ENCODE measurements around the gene TAS2R10. TPM values are rescaled to one million over a fixed set of nuclear protein-coding genes. Genes with fewer than 3 reads are reported as not detected.

The TAS2R10 gene
- total and polyA plus RNA-seq, 9 donors, result 0.07 to 2.5 (median 0.84) TPM; not detected in 2

DNA sequence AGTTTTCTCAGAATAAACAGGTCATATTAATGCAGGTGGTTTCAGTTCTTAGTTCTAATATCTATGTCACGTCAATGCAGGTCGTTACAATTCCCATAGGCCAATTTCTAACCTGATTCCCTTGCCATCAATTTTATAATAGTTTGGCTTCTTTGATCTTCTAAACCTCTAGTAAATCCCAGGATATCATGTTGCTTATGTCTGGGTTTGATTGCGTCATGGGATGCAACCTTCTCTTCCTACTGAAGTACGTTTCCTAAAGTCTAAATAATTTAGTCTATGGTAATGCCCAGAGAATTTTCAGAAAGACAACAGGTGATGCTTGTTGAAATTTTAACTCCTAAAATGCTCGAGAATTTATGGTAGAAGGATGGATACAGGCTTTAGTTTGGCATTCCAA, 42.9 kb downstream of the TAS2R10 start:
- intact Hi-C loops (cut with DNase I), result loop anchor here in 1 of 4 donors (5.0 kb wide), 1 partner anchor 414 kb away; no protein-coding TSS in a partner anchor
- no peak for DNase-seq
- no peaks in the 10 kb centered on the region for H3K4me1 ChIP-seq (ENCODE audit: insufficient read depth)
- no peaks in the 10 kb centered on the region for H3K27me3 ChIP-seq
- H3K27ac ChIP-seq, result no peak overlapping the region
- H3K36me3 ChIP-seq, result no peaks in the 10 kb centered on the region
- H3K9me3 ChIP-seq, result no peaks in the 10 kb centered on the region
- H3K4me3 ChIP-seq, result no peak overlapping the region
- TF ChIP-seq EP300 (IDR thresholded peaks at IDR 0.05) (no peak), POLR2A (IDR thresholded peaks at IDR 0.05) (no peak)
- TF ChIP-seq, protein P1, sequence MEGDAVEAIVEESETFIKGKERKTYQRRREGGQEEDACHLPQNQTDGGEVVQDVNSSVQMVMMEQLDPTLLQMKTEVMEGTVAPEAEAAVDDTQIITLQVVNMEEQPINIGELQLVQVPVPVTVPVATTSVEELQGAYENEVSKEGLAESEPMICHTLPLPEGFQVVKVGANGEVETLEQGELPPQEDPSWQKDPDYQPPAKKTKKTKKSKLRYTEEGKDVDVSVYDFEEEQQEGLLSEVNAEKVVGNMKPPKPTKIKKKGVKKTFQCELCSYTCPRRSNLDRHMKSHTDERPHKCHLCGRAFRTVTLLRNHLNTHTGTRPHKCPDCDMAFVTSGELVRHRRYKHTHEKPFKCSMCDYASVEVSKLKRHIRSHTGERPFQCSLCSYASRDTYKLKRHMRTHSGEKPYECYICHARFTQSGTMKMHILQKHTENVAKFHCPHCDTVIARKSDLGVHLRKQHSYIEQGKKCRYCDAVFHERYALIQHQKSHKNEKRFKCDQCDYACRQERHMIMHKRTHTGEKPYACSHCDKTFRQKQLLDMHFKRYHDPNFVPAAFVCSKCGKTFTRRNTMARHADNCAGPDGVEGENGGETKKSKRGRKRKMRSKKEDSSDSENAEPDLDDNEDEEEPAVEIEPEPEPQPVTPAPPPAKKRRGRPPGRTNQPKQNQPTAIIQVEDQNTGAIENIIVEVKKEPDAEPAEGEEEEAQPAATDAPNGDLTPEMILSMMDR (IDR thresholded peaks at IDR 0.05), result no peak
- 65 to 75% (median 74%) methylated on average over 5 of the region's 5 CpGs for WGBS, 3 donors

DNA sequence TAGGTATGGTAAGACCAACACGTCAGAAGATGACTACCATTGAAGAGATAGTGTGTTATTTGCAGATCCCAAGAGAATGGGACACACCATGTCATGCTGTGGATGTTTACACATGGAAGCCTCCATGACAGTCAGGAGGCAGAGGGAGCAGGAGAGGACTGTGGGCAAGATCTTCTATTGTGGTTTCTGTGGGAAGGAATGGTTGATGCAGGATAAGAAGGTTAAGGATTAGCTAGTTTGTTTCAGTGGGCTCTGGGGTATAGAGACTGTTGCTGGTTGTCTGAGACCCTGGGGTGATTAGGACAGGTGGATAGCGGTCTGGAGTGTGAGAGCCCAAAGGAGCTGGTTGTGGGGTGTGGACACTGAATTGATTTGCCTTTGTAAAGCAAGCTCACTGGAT, 47.1 kb downstream of the TAS2R10 start:
- TF ChIP-seq, protein P1 (IDR thresholded peaks at IDR 0.05), result no peak
- TF ChIP-seq POLR2A (IDR thresholded peaks at IDR 0.05) (no peak), EP300 (IDR thresholded peaks at IDR 0.05) (no peak)

More for the DNA sequence above, 47.1 kb downstream of the TAS2R10 start:
- Histone ChIP-seq H3K4me1 (ENCODE audit: insufficient read depth) (no peaks in the 10 kb centered on the region), H3K9me3 (no peaks in the 10 kb centered on the region), H3K27ac (no peak overlapping the region), H3K27me3 (no peaks in the 10 kb centered on the region), H3K36me3 (no peaks in the 10 kb centered on the region), H3K4me3 (no peak overlapping the region)
- intact Hi-C loops (cut with DNase I), result loop anchor here in 1 of 4 donors (10.0 kb wide), 1 partner anchor 706 kb away; no protein-coding TSS in a partner anchor
- DNase-seq, result no peak
- WGBS, 3 donors, result 78 to 83% (median 83%) methylated on average over 2 of the region's 2 CpGs

Small RNA genes lying within 50 kb of the gene (small RNA-seq; reads per million reads assigned to genes)
- not detected for gene PRR4

Other genes starting within 250 kb of the TAS2R10 start
- 10 to 100 TPM in 6 of 7 donors, 1 to 10 TPM in 1; 8.5 to 25.9 (median 19.1) TPM for gene MAGOHB, start 212.7 kb downstream of the TAS2R10 start, total RNA-seq
- gene MAGOHB, start 212.7 kb downstream of the TAS2R10 start, polyA plus RNA-seq, result 10 to 100 TPM; 14.1 to 20.4 TPM
- gene STYK1, start 152.3 kb downstream of the TAS2R10 start, total RNA-seq, result 1 to 10 TPM in 1 of 7 donors, under 1 TPM in 4, not detected in 2; 0.12 to 1.3 (median 0.33) TPM
- gene STYK1, start 152.3 kb downstream of the TAS2R10 start, polyA plus RNA-seq, result under 1 TPM; 0.07 to 0.70 TPM
- gene YBX3, start 103.0 kb downstream of the TAS2R10 start, total RNA-seq, result 100 to 1,000 TPM; 241 to 404 (median 275) TPM
- 100 to 1,000 TPM; 193 to 302 TPM for gene YBX3, start 103.0 kb downstream of the TAS2R10 start, polyA plus RNA-seq
- not detected for gene TAS2R7, start 23.7 kb downstream of the TAS2R10 start, total RNA-seq
- not detected for gene TAS2R7, start 23.7 kb downstream of the TAS2R10 start, polyA plus RNA-seq
- gene TAS2R8, start 19.1 kb downstream of the TAS2R10 start, total RNA-seq, result not detected
- not detected for gene TAS2R8, start 19.1 kb downstream of the TAS2R10 start, polyA plus RNA-seq
- gene TAS2R9, start 16.2 kb downstream of the TAS2R10 start, total RNA-seq, result under 1 TPM in 1 of 7 donors, not detected in 6; 0.22 TPM
- not detected for gene TAS2R9, start 16.2 kb downstream of the TAS2R10 start, polyA plus RNA-seq
- gene PRR4, start 23.1 kb upstream of the TAS2R10 start, total RNA-seq, result 1 to 10 TPM in 5 of 7 donors, under 1 TPM in 1, not detected in 1; 0.72 to 5.5 (median 2.0) TPM
- gene PRR4, start 23.1 kb upstream of the TAS2R10 start, polyA plus RNA-seq, result 1 to 10 TPM; 2.4 to 5.0 TPM
- gene PRH1, start 57.9 kb upstream of the TAS2R10 start, total RNA-seq, result 10 to 100 TPM; 13.3 to 48.5 (median 22.3) TPM
- 1 to 10 TPM; 2.2 to 4.2 TPM for gene PRH1, start 57.9 kb upstream of the TAS2R10 start, polyA plus RNA-seq
- gene TAS2R13, start 83.2 kb upstream of the TAS2R10 start, total RNA-seq, result 1 to 10 TPM in 6 of 7 donors, under 1 TPM in 1; 0.74 to 3.5 (median 1.8) TPM
- gene TAS2R13, start 83.2 kb upstream of the TAS2R10 start, polyA plus RNA-seq, result under 1 TPM; 0.06 to 0.15 TPM
- gene PRH2, start 102.9 kb upstream of the TAS2R10 start, total RNA-seq, result under 1 TPM in 2 of 7 donors, not detected in 5; 0.43 to 0.95 TPM
- under 1 TPM in 1 of 2 donors, not detected in 1; 0.28 TPM for gene PRH2, start 102.9 kb upstream of the TAS2R10 start, polyA plus RNA-seq
- 1 to 10 TPM; 2.4 to 6.9 (median 3.7) TPM for gene TAS2R14, start 112.9 kb upstream of the TAS2R10 start, total RNA-seq
- 1 to 10 TPM; 1.4 to 1.5 TPM for gene TAS2R14, start 112.9 kb upstream of the TAS2R10 start, polyA plus RNA-seq
- gene TAS2R50, start 160.6 kb upstream of the TAS2R10 start, total RNA-seq, result 1 to 10 TPM; 1.1 to 3.5 (median 1.4) TPM
- under 1 TPM; 0.07 to 0.20 TPM for gene TAS2R50, start 160.6 kb upstream of the TAS2R10 start, polyA plus RNA-seq
- 1 to 10 TPM; 1.1 to 5.0 (median 2.5) TPM for gene TAS2R20, start 171.9 kb upstream of the TAS2R10 start, total RNA-seq
- gene TAS2R20, start 171.9 kb upstream of the TAS2R10 start, polyA plus RNA-seq, result under 1 TPM; 0.39 to 0.70 TPM
- gene TAS2R19, start 196.3 kb upstream of the TAS2R10 start, total RNA-seq, result 1 to 10 TPM; 2.8 to 8.2 (median 3.4) TPM
- under 1 TPM; 0.45 TPM for gene TAS2R19, start 196.3 kb upstream of the TAS2R10 start, polyA plus RNA-seq
- 1 to 10 TPM; 2.4 to 8.6 (median 4.5) TPM for gene TAS2R31, start 205.0 kb upstream of the TAS2R10 start, total RNA-seq
- gene TAS2R31, start 205.0 kb upstream of the TAS2R10 start, polyA plus RNA-seq, result under 1 TPM; 0.18 to 0.61 TPM
- 1 to 10 TPM in 5 of 7 donors, under 1 TPM in 2; 0.54 to 4.0 (median 1.7) TPM for gene TAS2R46, start 235.9 kb upstream of the TAS2R10 start, total RNA-seq
- not detected for gene TAS2R46, start 235.9 kb upstream of the TAS2R10 start, polyA plus RNA-seq

All from ovary (tissue), 9 donors.